ENCODE data around the gene SUCO.

GRCh38 chr1:172499636-172500141 is 33.3 kb upstream of the SUCO start:
- TF ChIP-seq CTCF (IDR thresholded peaks at IDR 0.05) (no peak), RORB (CRISPR knock-in tag; IDR thresholded peaks at IDR 0.05) (no peak)

All from WTC11 (cell line).